ENCODE results near the gene DOCK2. TPM values are rescaled to one million over a fixed set of nuclear protein-coding genes. Genes with fewer than 3 reads are reported as not detected.

DOCK2 gene
- total and polyA plus RNA-seq, 2 donors from 2014 or later = 1.0 to 42.0 TPM

DNA sequence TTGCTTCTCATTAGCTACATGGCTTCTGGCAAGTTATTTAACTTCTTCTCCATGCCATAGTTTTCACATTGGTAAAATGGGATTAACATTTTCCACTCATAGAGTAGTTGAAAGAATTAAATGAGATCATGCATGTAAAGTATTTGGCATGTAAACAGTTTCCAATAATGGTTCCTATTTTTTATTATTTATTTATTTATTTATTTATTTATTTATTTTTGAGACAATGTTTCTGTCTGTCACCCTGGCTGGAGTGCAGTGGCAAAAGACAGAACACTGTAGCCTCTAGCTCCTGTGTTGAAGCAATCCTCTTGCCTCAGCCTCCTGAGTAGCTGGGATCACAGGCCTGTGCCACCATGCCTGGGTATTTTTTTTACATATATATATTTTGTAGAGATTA lies 117.7 kb downstream of the DOCK2 start:
- Histone ChIP-seq H3K9me3 (ENCODE audit: control insufficient read depth in 2 of 3, insufficient read depth in 1 of 3, low read length in 3 of 3) (no peaks in the 10 kb centered on the region), H3K36me3 (ENCODE audit: control insufficient read depth in 2 of 3, insufficient read depth in 3 of 3, low read length in 3 of 3) (no peaks in the 10 kb centered on the region), H3K27ac (ENCODE audit: low read depth in 2 of 2, low read length in 2 of 2) (no peak overlapping the region), H3K4me3 (ENCODE audit: low read length in 3 of 3) (no peak overlapping the region), H3K27me3 (ENCODE audit: control insufficient read depth, insufficient read depth, low read length) (no peaks in the 10 kb centered on the region), H3K4me1 (ENCODE audit: control insufficient read depth in 2 of 3, insufficient read depth in 2 of 3, low read depth in 1 of 3, low read length in 3 of 3) (no peaks in the 10 kb centered on the region), H3K9ac (ENCODE audit: low read length in 3 of 3) (no peak overlapping the region)
- DNase-seq (no peak), FAIRE-seq (no peak)
- intact Hi-C loops (cut with DNase I) = no loop called here
- TF ChIP-seq, protein P1, sequence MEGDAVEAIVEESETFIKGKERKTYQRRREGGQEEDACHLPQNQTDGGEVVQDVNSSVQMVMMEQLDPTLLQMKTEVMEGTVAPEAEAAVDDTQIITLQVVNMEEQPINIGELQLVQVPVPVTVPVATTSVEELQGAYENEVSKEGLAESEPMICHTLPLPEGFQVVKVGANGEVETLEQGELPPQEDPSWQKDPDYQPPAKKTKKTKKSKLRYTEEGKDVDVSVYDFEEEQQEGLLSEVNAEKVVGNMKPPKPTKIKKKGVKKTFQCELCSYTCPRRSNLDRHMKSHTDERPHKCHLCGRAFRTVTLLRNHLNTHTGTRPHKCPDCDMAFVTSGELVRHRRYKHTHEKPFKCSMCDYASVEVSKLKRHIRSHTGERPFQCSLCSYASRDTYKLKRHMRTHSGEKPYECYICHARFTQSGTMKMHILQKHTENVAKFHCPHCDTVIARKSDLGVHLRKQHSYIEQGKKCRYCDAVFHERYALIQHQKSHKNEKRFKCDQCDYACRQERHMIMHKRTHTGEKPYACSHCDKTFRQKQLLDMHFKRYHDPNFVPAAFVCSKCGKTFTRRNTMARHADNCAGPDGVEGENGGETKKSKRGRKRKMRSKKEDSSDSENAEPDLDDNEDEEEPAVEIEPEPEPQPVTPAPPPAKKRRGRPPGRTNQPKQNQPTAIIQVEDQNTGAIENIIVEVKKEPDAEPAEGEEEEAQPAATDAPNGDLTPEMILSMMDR (IDR thresholded peaks at IDR 0.05; ENCODE audit: borderline replicate concordance, extremely low read depth, insufficient read depth) = no peak

- Histone ChIP-seq H3K9me3 (ENCODE audit: control insufficient read depth in 2 of 3, insufficient read depth in 1 of 3, low read length in 3 of 3) (no peaks in the 10 kb centered on the region), H3K4me1 (ENCODE audit: control insufficient read depth in 2 of 3, insufficient read depth in 2 of 3, low read depth in 1 of 3, low read length in 3 of 3) (no peaks in the 10 kb centered on the region), H3K9ac (ENCODE audit: low read length in 3 of 3) (no peak overlapping the region), H3K27ac (ENCODE audit: low read depth in 2 of 2, low read length in 2 of 2) (no peak overlapping the region), H3K4me3 (ENCODE audit: low read length in 3 of 3) (no peak overlapping the region), H3K36me3 (ENCODE audit: control insufficient read depth in 2 of 3, insufficient read depth in 3 of 3, low read length in 3 of 3) (no peaks in the 10 kb centered on the region), H3K27me3 (ENCODE audit: control insufficient read depth, insufficient read depth, low read length) (no peaks in the 10 kb centered on the region)
- TF ChIP-seq, protein P1 (IDR thresholded peaks at IDR 0.05; ENCODE audit: borderline replicate concordance, extremely low read depth, insufficient read depth) = no peak
- FAIRE-seq = no peak
- no peak for DNase-seq
- intact Hi-C loops (cut with DNase I) = no loop called here
Measured at GRCh38 chr5:169756071-169756765, 119.1 kb downstream of the DOCK2 start.

- intact Hi-C loops (cut with DNase I) = no loop called here
- H3K9ac ChIP-seq (ENCODE audit: low read length in 3 of 3) = no peak overlapping the region
- H3K4me1 ChIP-seq (ENCODE audit: control insufficient read depth in 2 of 3, insufficient read depth in 2 of 3, low read depth in 1 of 3, low read length in 3 of 3) = no peaks in the 10 kb centered on the region
- H3K27ac ChIP-seq (ENCODE audit: low read depth in 2 of 2, low read length in 2 of 2) = no peak overlapping the region
- H3K4me3 ChIP-seq (ENCODE audit: low read length in 3 of 3) = no peak overlapping the region
- H3K36me3 ChIP-seq (ENCODE audit: control insufficient read depth in 2 of 3, insufficient read depth in 3 of 3, low read length in 3 of 3) = no peaks in the 10 kb centered on the region
- TF ChIP-seq, protein P1 (IDR thresholded peaks at IDR 0.05; ENCODE audit: borderline replicate concordance, extremely low read depth, insufficient read depth) = no peak
- H3K27me3 ChIP-seq (ENCODE audit: control insufficient read depth, insufficient read depth, low read length) = no peaks in the 10 kb centered on the region
- DNase-seq (no peak), FAIRE-seq (no peak)
- no peaks in the 10 kb centered on the region for H3K9me3 ChIP-seq (ENCODE audit: control insufficient read depth in 2 of 3, insufficient read depth in 1 of 3, low read length in 3 of 3)
Measured at GRCh38 chr5:169757016-169757415, 119.9 kb downstream of the DOCK2 start.

GRCh38 chr5:169758886-169759285 lies 121.8 kb downstream of the DOCK2 start:
- Histone ChIP-seq H3K27ac (ENCODE audit: low read depth in 2 of 2, low read length in 2 of 2) (no peak overlapping the region), H3K9me3 (ENCODE audit: control insufficient read depth in 2 of 3, insufficient read depth in 1 of 3, low read length in 3 of 3) (no peaks in the 10 kb centered on the region), H3K4me1 (ENCODE audit: control insufficient read depth in 2 of 3, insufficient read depth in 2 of 3, low read depth in 1 of 3, low read length in 3 of 3) (no peaks in the 10 kb centered on the region), H3K27me3 (ENCODE audit: control insufficient read depth, insufficient read depth, low read length) (no peaks in the 10 kb centered on the region), H3K36me3 (ENCODE audit: control insufficient read depth in 2 of 3, insufficient read depth in 3 of 3, low read length in 3 of 3) (no peaks in the 10 kb centered on the region), H3K4me3 (ENCODE audit: low read length in 3 of 3) (no peak overlapping the region), H3K9ac (ENCODE audit: low read length in 3 of 3) (no peak overlapping the region)
- TF ChIP-seq, protein P1 (IDR thresholded peaks at IDR 0.05; ENCODE audit: borderline replicate concordance, extremely low read depth, insufficient read depth) = no peak
- intact Hi-C loops (cut with DNase I) = no loop called here
- DNase-seq (no peak), FAIRE-seq (no peak)

All from kidney (tissue), 14 donors.